ENCODE measurements around the gene CKM. TPM values are rescaled to one million over a fixed set of nuclear protein-coding genes. Genes with fewer than 3 reads are reported as not detected.

Gene CKM
- total RNA-seq, 8 experiments from 2014 or later: 0.11 to 0.50 (median 0.28) TPM; not detected in 3

GRCh38 chr19:45355402-45355801 lies 32.7 kb upstream of the CKM start:
- WGBS, 10 experiments: 87 to 100% (median 94%) methylated on average over 3 to 7 of the region's 9 CpGs; no CpG with 5 or more reads in 3 of the 10 experiments
- Histone ChIP-seq H3K4me1 (replicated peaks in 1 of 2) (no peaks in the 10 kb centered on the region), H3K4me3 (no peak overlapping the region), H3K27ac (no peak overlapping the region)
- in situ Hi-C loops (cut with MboI; ENCODE audit: low pct_unique_long_range_greater_than_20kb in 2 of 9, low sequenced_read_pairs in 9 of 9, unreplicated experiment in 9 of 9): no loop called here
- no peak for ATAC-seq (replicated peaks in 6 of 8)

GRCh38 chr19:45354241-45354842 lies 31.7 kb upstream of the CKM start:
- no peak overlapping the region for H3K4me3 ChIP-seq

GRCh38 chr19:45352914-45353796 lies 30.5 kb upstream of the CKM start:
- Histone ChIP-seq H3K27ac (no peak overlapping the region), H3K4me1 (replicated peaks in 1 of 2) (no peaks in the 10 kb centered on the region), H3K4me3 (no peak overlapping the region)
- in situ Hi-C loops (cut with MboI; ENCODE audit: low pct_unique_long_range_greater_than_20kb in 2 of 9, low sequenced_read_pairs in 9 of 9, unreplicated experiment in 9 of 9): no loop called here
- peak in 1 of 8 experiments; percentile 65 for ATAC-seq (replicated peaks in 6 of 8)
- WGBS, 10 experiments: 100% methylated on average over 2 of the region's 20 CpGs; no CpG with 5 or more reads in 9 of the 10 experiments

More at GRCh38 chr19:45354241-45354842, 31.7 kb upstream of the CKM start:
- in situ Hi-C loops (cut with MboI; ENCODE audit: low pct_unique_long_range_greater_than_20kb in 2 of 9, low sequenced_read_pairs in 9 of 9, unreplicated experiment in 9 of 9): no loop called here
- H3K27ac ChIP-seq: no peak overlapping the region
- no peak for ATAC-seq (replicated peaks in 6 of 8)
- H3K4me1 ChIP-seq (replicated peaks in 1 of 2): no peaks in the 10 kb centered on the region
- 87 to 100% (median 100%) methylated on average over 1 to 7 of the region's 11 CpGs; no CpG with 5 or more reads in 2 of the 10 experiments for WGBS, 10 experiments

GRCh38 chr19:45352471-45352870 lies 29.8 kb upstream of the CKM start:
- in situ Hi-C loops (cut with MboI; ENCODE audit: low pct_unique_long_range_greater_than_20kb in 2 of 9, low sequenced_read_pairs in 9 of 9, unreplicated experiment in 9 of 9): no loop called here
- 90 to 100% (median 100%) methylated on average over 1 to 2 of the region's 20 CpGs; no CpG with 5 or more reads in 7 of the 10 experiments for WGBS, 10 experiments
- Histone ChIP-seq H3K4me1 (replicated peaks in 1 of 2) (no peaks in the 10 kb centered on the region), H3K4me3 (no peak overlapping the region), H3K27ac (no peak overlapping the region)
- ATAC-seq (replicated peaks in 6 of 8): no peak

GRCh38 chr19:45352062-45352461 lies 29.4 kb upstream of the CKM start:
- H3K4me3 ChIP-seq: no peak overlapping the region
- no peak for ATAC-seq (replicated peaks in 6 of 8)
- H3K27ac ChIP-seq: no peak overlapping the region
- WGBS, 10 experiments: 80 to 100% (median 100%) methylated on average over 1 to 2 of the region's 15 CpGs; no CpG with 5 or more reads in 6 of the 10 experiments
- H3K4me1 ChIP-seq (replicated peaks in 1 of 2): no peaks in the 10 kb centered on the region
- in situ Hi-C loops (cut with MboI; ENCODE audit: low pct_unique_long_range_greater_than_20kb in 2 of 9, low sequenced_read_pairs in 9 of 9, unreplicated experiment in 9 of 9): no loop called here

- WGBS, 10 experiments: 62 to 100% (median 93%) methylated on average over 1 to 6 of the region's 13 CpGs; no CpG with 5 or more reads in 5 of the 10 experiments
- peak in 2 of 8 experiments; percentile 5 to 38 for ATAC-seq (replicated peaks in 6 of 8)
- in situ Hi-C loops (cut with MboI; ENCODE audit: low pct_unique_long_range_greater_than_20kb in 2 of 9, low sequenced_read_pairs in 9 of 9, unreplicated experiment in 9 of 9): no loop called here
- Histone ChIP-seq H3K27ac (no peak overlapping the region), H3K4me3 (no peak overlapping the region), H3K4me1 (replicated peaks in 1 of 2) (no peaks in the 10 kb centered on the region)
These were observed 28.8 kb upstream of the CKM start for GRCh38 chr19:45351401-45351952.

GRCh38 chr19:45350477-45351058 lies 27.9 kb upstream of the CKM start:
- no peaks in the 10 kb centered on the region for H3K4me1 ChIP-seq (replicated peaks in 1 of 2)
- H3K27ac ChIP-seq: no peak overlapping the region
- no peak overlapping the region for H3K4me3 ChIP-seq
- ATAC-seq (replicated peaks in 6 of 8): no peak
- 80 to 100% (median 85%) methylated on average over 1 to 4 of the region's 17 CpGs; no CpG with 5 or more reads in 7 of the 10 experiments for WGBS, 10 experiments
- in situ Hi-C loops (cut with MboI; ENCODE audit: low pct_unique_long_range_greater_than_20kb in 2 of 9, low sequenced_read_pairs in 9 of 9, unreplicated experiment in 9 of 9): no loop called here

GRCh38 chr19:45349430-45349941 lies 26.8 kb upstream of the CKM start:
- no peaks in the 10 kb centered on the region for H3K4me1 ChIP-seq (replicated peaks in 1 of 2)
- H3K27ac ChIP-seq: no peak overlapping the region
- in situ Hi-C loops (cut with MboI; ENCODE audit: low pct_unique_long_range_greater_than_20kb in 2 of 9, low sequenced_read_pairs in 9 of 9, unreplicated experiment in 9 of 9): no loop called here
- no peak overlapping the region for H3K4me3 ChIP-seq
- 0 to 93% (median 85%) methylated on average over 1 to 6 of the region's 17 CpGs; no CpG with 5 or more reads in 4 of the 10 experiments for WGBS, 10 experiments
- ATAC-seq (replicated peaks in 6 of 8): no peak

GRCh38 chr19:45349126-45349415 lies 26.4 kb upstream of the CKM start:
- no peak for ATAC-seq (replicated peaks in 6 of 8)
- no peaks in the 10 kb centered on the region for H3K4me1 ChIP-seq (replicated peaks in 1 of 2)
- 0 to 100% (median 50%) methylated on average over 1 of the region's 3 CpGs; no CpG with 5 or more reads in 6 of the 10 experiments for WGBS, 10 experiments
- H3K4me3 ChIP-seq: no peak overlapping the region
- no peak overlapping the region for H3K27ac ChIP-seq
- in situ Hi-C loops (cut with MboI; ENCODE audit: low pct_unique_long_range_greater_than_20kb in 2 of 9, low sequenced_read_pairs in 9 of 9, unreplicated experiment in 9 of 9): no loop called here

GRCh38 chr19:45348367-45349125 lies 25.9 kb upstream of the CKM start:
- ATAC-seq (replicated peaks in 6 of 8): no peak
- Histone ChIP-seq H3K27ac (no peak overlapping the region), H3K4me3 (no peak overlapping the region), H3K4me1 (replicated peaks in 1 of 2) (no peaks in the 10 kb centered on the region)
- in situ Hi-C loops (cut with MboI; ENCODE audit: low pct_unique_long_range_greater_than_20kb in 2 of 9, low sequenced_read_pairs in 9 of 9, unreplicated experiment in 9 of 9): no loop called here
- 60 to 96% (median 75%) methylated on average over 1 to 4 of the region's 23 CpGs; no CpG with 5 or more reads in 6 of the 10 experiments for WGBS, 10 experiments

- in situ Hi-C loops (cut with MboI; ENCODE audit: low pct_unique_long_range_greater_than_20kb in 2 of 9, low sequenced_read_pairs in 9 of 9, unreplicated experiment in 9 of 9): no loop called here
- Histone ChIP-seq H3K4me1 (replicated peaks in 1 of 2) (no peaks in the 10 kb centered on the region), H3K4me3 (no peak overlapping the region), H3K27ac (no peak overlapping the region)
- WGBS, 10 experiments: 20 to 100% (median 70%) methylated on average over 1 to 4 of the region's 25 CpGs; no CpG with 5 or more reads in 7 of the 10 experiments
- ATAC-seq (replicated peaks in 6 of 8): peak in 3 of 8 experiments; percentile 6 to 14 (median 12)
These were observed 25.1 kb upstream of the CKM start for GRCh38 chr19:45347570-45348366.

GRCh38 chr19:45346449-45346848 lies 23.8 kb upstream of the CKM start:
- no peaks in the 10 kb centered on the region for H3K4me1 ChIP-seq (replicated peaks in 1 of 2)
- H3K4me3 ChIP-seq: no peak overlapping the region
- WGBS, 10 experiments: 56% methylated on average over 5 of the region's 27 CpGs; no CpG with 5 or more reads in 9 of the 10 experiments
- ATAC-seq (replicated peaks in 6 of 8): peak in 2 of 8 experiments; percentile 15 to 58
- in situ Hi-C loops (cut with MboI; ENCODE audit: low pct_unique_long_range_greater_than_20kb in 2 of 9, low sequenced_read_pairs in 9 of 9, unreplicated experiment in 9 of 9): no loop called here
- no peak overlapping the region for H3K27ac ChIP-seq

Measured in motor neuron (in vitro differentiated cells).